Renal cortex interstitium (tissue), 11 donors: Measurements from ENCODE around the gene OR11H7. TPM values are rescaled to one million over a fixed set of nuclear protein-coding genes. Genes with fewer than 3 reads are reported as not detected.
"Not testable (repeated sequence)": the region's sequence is repeated elsewhere in the genome, so short reads cannot be mapped to it uniquely, and the experiment has no call there.

Experiments used
- DNase-seq, 11 donors: peaks; one replicate each; pipeline ENCODE4 v3.0.0-alpha.2; 2013; ENCODE audit warnings: low read depth in 9 of 11, low spot score in 4 of 11; ENCODE audit errors: extremely low read depth in 1 of 11
- polyA plus RNA-seq, 3 donors: library from polyadenylated mRNA; unstranded; fragments of 120-200 nt; gene quantifications; one replicate each; pipeline ENCODE4 v1.2.1, GENCODE V29; 2013; ENCODE audit not compliant: insufficient read length in 3 of 3

OR11H7 gene
- polyA plus RNA-seq, 3 donors = 0.26 to 0.60 (median 0.26) TPM

DNA sequence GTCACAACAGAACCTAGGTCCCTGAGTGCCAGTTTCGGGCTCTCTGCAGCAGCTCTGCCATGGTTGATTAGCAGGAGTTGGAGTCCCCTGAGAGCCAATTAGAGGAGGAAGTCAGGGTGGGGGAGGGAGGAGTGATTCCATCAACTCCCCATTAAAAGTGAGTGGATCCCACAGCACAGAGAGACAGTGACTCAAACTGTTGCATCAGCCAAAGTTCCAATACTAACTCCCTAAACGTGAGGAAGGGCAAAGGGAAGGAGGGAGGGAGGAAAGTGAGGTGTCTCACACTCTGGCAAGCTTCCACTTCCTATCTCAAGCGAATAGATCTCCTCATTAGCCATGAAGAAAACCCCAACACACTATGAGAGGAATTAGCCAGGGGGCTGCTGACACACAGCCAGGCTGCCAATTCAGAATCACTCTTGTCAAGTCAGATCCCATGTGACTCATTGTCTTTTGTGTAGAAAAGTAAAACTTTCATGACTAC lies 33.9 kb downstream of the OR11H7 start:
- no peak for DNase-seq

DNA sequence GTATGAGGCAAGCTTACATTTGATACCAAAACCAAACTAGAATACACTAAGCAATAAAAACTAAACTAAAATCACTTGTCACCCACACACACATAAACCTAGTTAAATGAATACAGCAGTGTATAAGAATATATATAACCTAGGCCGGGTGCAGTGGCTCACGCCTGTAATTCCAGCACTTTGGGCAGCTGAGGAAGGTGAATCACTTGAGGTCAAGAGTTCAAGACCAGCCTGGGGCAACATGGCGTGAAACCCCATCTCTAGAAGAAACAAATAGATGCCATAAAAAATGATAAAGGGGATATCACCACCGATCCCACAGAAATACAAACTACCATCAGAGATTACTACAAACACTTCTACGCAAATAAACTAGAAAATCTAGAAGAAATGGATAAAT lies 35.6 kb downstream of the OR11H7 start:
- not testable (repeated sequence) for DNase-seq

GRCh38 chr14:20274062-20274461 lies 45.3 kb downstream of the OR11H7 start:
- no peak for DNase-seq

GRCh38 chr14:20277409-20277808 lies 48.6 kb downstream of the OR11H7 start:
- no peak for DNase-seq

DNA sequence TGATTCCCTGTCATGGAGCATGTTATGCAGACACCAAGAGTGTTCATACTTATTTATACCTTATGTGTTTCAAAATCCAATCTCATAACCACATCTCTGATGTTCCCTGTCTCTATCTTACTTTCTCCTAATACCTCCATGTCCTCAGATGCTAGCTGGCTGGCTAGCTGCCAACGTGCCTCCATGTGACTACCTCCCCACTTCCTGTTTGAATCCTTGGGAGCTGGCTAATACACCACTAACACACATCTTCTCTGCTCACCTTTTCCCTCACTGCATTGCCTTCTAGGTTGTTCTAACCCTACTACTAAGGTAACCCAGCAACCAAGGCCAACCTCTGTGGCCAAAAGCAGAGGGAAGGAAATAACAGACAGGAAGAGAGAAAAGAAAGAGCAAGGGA lies 49.6 kb downstream of the OR11H7 start:
- peak in 1 of 11 donors; percentile 0 for DNase-seq

GRCh38 chr14:20280265-20280664 lies 51.5 kb downstream of the OR11H7 start:
- DNase-seq = not testable (repeated sequence)

Other genes with a start within 250 kb of the OR11H7 start
- not detected for gene OR4Q2, start 226.8 kb upstream of the OR11H7 start, polyA plus RNA-seq
- gene OR4K14, start 209.7 kb upstream of the OR11H7 start, polyA plus RNA-seq = not detected
- under 1 TPM in 1 of 3 donors, not detected in 2; 0.01 TPM for gene OR4K13, start 192.9 kb upstream of the OR11H7 start, polyA plus RNA-seq
- not detected for gene OR4L1, start 168.9 kb upstream of the OR11H7 start, polyA plus RNA-seq
- under 1 TPM; 0.03 to 0.11 (median 0.04) TPM for gene OR4K17, start 118.2 kb upstream of the OR11H7 start, polyA plus RNA-seq
- gene OR4N5, start 90.2 kb upstream of the OR11H7 start, polyA plus RNA-seq = not detected
- gene OR11G2, start 38.1 kb upstream of the OR11H7 start, polyA plus RNA-seq = under 1 TPM in 1 of 3 donors, not detected in 2; 0.05 TPM
- gene OR11H6, start 5.3 kb upstream of the OR11H7 start, polyA plus RNA-seq = not detected
- gene OR11H4, start 10.3 kb downstream of the OR11H7 start, polyA plus RNA-seq = under 1 TPM in 1 of 3 donors, not detected in 2; 0.14 TPM
- 10 to 100 TPM; 24.9 to 31.0 (median 29.6) TPM for gene TTC5, start 77.0 kb downstream of the OR11H7 start, polyA plus RNA-seq
- 100 to 1,000 TPM; 108 to 130 (median 120) TPM for gene CCNB1IP1, start 104.3 kb downstream of the OR11H7 start, polyA plus RNA-seq
- 10 to 100 TPM; 51.1 to 62.7 (median 60.3) TPM for gene PARP2, start 114.7 kb downstream of the OR11H7 start, polyA plus RNA-seq
- 10 to 100 TPM; 19.0 to 20.7 (median 19.0) TPM for gene TEP1, start 184.5 kb downstream of the OR11H7 start, polyA plus RNA-seq
- under 1 TPM; 0.23 to 0.53 (median 0.47) TPM for gene KLHL33, start 207.2 kb downstream of the OR11H7 start, polyA plus RNA-seq
- gene OSGEP, start 225.8 kb downstream of the OR11H7 start, polyA plus RNA-seq = 10 to 100 TPM; 53.7 to 88.7 (median 54.9) TPM
- 100 to 1,000 TPM; 292 to 331 (median 308) TPM for gene APEX1, start 226.2 kb downstream of the OR11H7 start, polyA plus RNA-seq
- gene PIP4P1, start 232.5 kb downstream of the OR11H7 start, polyA plus RNA-seq = 10 to 100 TPM; 35.0 to 40.4 (median 36.9) TPM
- 100 to 1,000 TPM in 1 of 3 donors, 10 to 100 TPM in 2; 64.0 to 144 (median 82.3) TPM for gene PNP, start 240.4 kb downstream of the OR11H7 start, polyA plus RNA-seq